ENCODE measurements around the gene IREB2.
"Not testable (repeated sequence)": the region's sequence is repeated elsewhere in the genome, so short reads cannot be mapped to it uniquely, and the experiment has no call there.

Gene IREB2

DNA sequence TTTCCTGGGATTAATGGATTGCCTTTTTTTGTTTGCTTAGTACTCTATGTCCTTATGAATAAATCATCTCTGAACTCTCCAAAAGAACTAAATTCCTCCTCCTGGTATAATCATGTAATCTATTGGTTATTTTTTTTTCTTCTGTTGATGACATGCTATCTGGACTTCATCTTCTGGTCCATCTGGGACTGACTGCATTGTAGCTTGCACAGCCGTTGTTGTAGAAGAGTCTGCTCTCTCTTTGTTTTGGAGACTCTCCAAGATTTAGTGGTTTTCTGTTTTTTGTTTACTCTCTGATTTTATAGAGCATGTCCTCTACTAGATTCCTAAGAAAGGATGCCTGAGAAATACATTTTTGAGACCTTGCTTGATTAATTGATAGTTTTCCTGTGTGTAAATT, 19.1 kb downstream of the IREB2 start:
- in situ Hi-C loops (cut with HindIII; ENCODE audit: low sequenced_read_pairs), result no loop called here

DNA sequence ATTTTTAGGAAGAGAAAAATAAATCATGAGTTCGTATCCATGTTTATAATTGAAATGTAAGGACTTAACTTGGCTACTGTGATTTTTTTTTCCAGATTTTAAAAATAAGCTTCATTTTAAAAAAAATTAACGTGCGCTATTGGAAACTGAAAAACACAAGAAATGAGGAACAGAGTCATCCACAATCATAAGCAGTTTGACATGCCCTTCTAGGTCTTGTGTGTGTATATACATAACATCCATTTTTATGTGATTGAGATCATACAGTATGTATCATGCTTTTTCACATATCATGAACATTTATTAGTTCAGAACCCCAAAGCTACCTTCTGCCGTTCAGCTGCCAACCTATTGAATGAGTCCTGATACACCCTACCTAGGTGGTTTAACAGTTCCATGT, 22.7 kb downstream of the IREB2 start:
- in situ Hi-C loops (cut with HindIII; ENCODE audit: low sequenced_read_pairs), result no loop called here

DNA sequence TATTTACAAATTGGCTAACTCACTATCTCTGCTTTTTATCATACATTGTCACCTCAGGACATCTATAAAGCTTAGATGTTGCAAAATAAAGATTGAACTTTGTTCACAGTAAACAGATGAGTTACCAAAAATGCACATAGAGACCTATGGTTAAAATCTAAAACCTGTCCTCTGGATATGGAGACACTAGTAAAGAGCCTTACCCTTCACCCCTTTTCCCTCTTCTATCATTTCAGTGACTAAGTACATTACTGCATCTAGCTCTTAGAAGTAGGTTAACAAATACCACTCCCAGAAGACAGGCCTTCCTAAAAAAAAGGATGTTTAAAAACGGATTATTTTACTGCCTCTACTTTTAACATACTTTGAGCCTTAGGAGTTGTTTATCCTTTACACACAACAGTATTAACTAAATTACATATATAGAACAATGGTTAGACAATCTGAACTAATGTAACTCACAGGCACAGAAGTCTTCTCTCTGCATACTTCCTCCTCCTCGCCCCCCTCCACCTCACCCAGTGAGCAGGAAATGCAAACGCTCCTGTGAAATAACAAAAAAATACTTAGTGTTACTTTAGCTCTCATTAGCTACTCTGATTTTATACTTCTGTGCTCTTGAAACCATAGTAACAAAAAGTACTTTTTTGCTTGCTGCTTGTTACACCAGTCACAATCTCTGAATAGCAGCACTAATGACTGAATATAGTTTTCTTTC, 23.3 kb downstream of the IREB2 start:
- in situ Hi-C loops (cut with HindIII; ENCODE audit: low sequenced_read_pairs), result no loop called here

DNA sequence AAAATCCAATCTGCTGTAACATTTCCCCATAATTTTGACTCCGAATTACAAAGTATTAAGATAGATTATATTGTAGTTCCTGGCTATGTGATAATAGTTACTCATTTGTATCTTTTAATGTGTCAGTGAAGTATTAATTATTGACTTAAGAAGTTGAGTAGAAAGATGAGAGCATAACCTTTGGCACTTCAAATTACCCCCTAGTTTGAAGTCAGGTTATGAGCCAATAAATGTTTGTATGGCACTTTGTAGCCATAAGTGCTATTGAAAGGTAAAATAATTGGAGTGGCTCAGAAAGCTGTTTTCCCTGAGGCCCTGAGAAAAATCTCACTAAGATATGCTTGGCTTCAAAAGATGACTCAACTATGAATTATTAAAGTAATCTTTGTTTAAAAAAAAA, 31.0 kb downstream of the IREB2 start:
- in situ Hi-C loops (cut with HindIII; ENCODE audit: low sequenced_read_pairs), result no loop called here

DNA sequence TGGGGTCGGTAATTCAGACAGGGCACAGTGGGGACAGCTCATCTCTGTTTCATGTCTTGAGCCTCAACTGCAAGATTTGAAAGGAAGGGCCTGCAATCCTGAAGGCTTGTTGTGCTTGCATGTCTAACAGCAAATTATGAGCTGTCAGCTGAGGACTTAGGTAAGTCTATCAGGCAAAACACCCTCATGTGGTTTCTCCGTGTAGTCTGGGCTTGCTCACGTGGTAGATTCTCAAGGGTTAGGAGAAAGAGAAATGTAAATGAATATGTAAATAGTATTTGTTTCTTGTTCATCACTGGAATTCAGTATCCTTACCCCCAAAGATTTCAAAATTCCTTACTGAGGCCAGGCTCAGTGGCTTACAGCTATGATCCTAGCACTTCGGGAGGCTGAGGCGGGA, 39.3 kb downstream of the IREB2 start:
- in situ Hi-C loops (cut with HindIII; ENCODE audit: low sequenced_read_pairs), result no loop called here

DNA sequence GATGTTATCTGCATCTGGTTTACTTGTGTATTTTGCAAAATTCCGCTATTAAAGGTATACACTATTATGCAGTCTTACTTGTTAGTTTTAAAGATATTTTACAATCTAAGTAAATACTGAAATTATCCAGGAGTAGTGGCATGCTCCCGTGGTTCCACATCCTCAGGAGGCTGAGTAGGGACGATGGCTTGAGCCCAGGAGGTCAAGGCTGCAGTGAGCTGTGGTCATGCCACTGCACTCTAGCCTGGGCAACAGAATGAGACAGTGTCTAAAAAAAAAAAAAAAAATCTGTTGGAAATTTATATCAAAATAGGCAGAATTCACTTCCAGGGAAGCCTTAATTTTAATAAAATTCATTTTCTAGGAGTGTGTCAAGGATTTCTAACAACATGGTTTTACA, 41.6 kb downstream of the IREB2 start:
- in situ Hi-C loops (cut with HindIII; ENCODE audit: low sequenced_read_pairs), result no loop called here

DNA sequence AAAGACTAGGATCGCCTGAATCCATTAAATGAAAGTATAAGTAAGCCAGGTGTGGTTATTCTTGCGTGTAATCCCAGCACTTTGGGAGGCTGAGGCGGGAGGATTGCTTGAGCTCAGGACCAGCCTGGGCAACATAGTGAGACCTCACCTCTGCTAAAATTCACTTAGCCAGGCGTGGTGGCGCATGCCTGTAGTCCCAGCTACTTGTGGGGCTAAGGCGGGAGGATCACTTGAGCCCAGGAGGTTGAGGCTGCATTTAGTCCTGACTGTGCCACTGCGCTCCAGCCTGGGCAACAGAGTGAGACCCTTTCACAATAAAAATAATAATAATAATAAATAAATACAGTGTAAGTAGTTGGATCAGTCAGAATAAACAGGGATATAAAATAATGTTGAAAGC, 43.9 kb downstream of the IREB2 start:
- in situ Hi-C loops (cut with HindIII; ENCODE audit: low sequenced_read_pairs), result no loop called here

DNA sequence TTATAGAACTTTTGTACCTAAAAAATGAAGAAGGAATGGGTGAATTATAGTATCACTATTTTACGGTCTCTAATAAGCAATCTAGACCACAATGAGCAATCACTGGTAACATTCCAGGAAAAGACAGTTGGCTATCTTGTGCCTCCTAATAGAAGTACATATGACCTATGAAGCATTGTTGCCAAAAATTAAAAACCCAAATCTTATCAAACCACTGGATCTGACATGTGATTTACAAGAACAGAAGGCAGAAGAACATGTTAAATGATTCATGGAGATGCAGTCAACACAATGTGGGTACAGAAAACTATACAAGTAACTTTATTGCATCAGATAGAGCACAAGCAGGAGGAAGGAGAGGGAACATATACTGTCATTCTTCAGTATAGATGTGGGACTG, 54.9 kb downstream of the IREB2 start:
- in situ Hi-C loops (cut with HindIII; ENCODE audit: low sequenced_read_pairs), result no loop called here

DNA sequence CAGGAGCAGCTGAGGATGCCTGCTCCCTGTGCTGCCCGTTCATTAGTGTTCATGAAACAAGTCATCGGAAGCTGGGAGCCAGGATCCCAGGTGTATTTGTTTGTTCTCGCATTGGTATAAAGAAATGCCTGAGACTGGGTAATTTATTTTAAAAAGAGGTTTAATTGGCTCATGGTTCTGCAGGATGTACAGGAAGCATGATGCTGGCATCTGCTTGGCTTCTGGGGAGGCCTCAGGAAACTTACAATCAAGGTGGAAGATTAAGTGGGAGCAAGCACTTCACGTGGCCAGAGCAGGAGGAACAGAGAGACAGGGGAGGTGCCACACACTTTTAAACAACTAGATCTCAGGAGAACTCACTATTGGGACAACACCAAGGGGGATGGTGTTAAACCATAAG, 63.8 kb downstream of the IREB2 start:
- in situ Hi-C loops (cut with HindIII; ENCODE audit: low sequenced_read_pairs), result no loop called here

DNA sequence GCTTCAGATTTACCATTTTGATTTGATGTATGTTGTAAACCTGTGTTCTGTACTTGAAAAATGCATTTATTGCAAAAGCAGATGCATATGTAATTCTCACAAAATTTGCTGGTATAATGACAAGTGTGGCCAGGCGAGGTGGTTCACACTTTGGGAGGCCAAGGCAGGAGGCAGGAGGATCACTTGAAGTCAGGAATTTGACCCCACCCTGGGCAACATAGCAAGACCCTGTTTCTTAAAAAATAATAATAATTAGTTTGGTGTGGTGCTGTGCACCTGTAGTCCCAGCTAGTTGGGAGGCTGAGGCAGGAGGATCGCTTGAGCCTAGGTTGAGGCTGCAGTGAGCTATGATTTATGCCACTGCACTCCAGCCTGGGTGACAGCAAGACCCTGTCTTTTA, 64.6 kb downstream of the IREB2 start:
- in situ Hi-C loops (cut with HindIII; ENCODE audit: low sequenced_read_pairs), result no loop called here

DNA sequence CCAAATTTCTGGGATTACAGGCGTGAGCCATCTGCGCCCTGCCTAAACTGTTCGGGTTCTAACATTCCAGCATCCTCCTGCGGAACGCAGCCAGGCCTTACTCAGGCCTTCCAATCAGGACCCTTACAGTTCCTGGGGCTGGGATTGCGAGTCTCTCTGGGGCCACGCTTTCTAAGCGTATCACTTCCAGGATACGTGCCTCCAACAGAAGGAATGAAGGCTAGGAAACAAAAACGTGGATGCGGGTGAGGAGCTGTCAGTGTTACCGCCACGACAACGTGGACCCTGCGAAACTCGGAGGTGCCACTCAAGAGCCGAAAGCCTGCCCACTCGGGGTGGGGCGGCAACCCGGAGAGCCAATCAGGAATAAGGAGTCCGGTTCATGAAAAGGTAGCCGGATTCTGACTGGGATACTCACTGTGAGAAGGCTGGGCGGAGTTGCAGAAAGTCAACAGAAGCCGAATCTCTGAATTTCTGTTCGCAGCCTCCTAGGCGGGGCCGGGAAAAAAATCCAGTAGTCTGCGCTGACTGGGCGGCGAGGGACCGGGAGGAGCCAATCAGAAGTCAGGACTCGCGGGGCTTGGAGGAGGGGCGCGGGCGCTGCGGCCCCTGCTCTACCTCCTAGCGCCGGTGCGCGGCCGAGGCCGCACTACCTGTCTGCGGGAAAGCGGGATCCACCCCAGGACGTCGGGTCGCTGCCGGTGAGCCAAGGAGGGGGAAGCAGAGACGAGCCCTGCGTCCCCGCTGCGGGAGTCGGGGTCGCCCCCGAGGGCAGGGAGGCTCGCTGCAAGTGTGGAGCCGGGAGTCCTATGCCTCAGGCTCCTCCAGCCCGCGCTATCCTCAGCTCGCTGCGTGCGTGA, 69.2 kb downstream of the IREB2 start, which contains the start of gene HYKK:
Gene HYKK, plus strand, starts transcription at position 607 of the 860 bp plus-strand sequence. CDS start 5,512 bp downstream, outside the sequence.
- in situ Hi-C loops (cut with HindIII; ENCODE audit: low sequenced_read_pairs), result no loop called here

DNA sequence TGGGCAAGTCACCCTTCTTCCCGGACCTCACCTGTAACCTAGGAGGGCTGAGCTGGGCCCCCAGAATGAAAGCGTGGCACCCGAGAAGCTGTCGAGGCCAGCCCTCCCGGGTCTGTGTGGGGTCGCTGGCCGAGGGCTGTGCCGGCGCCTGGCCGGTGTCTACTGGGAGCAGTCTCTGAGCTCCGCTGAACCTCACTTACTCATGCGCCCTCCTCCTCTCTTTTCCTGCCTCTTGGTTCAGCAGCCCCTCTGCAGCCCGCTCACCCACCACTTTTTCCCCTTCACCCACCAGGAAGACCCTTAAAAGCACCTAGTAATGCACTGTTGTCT, 69.8 kb downstream of the IREB2 start:
- in situ Hi-C loops (cut with HindIII; ENCODE audit: low sequenced_read_pairs), result no loop called here

DNA sequence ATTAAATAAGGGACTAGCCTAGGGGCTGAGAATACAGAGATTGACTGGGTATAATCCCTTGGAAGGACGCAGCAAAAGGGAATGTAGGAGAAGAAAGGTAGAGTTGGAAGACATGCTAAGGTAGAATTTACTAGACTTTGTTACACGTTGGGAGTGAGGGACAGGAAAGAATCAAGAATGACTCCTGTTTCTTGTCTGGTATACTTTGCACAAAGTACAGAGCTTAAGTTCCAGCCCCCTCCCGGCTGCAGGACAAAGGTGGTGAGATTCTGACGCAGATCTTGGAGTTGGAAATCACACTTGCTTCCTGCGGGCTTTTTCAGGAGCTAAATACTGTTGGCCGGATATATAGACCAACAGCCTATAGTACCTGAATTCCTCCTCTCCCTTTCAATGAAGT, 70.3 kb downstream of the IREB2 start:
- in situ Hi-C loops (cut with HindIII; ENCODE audit: low sequenced_read_pairs), result no loop called here

DNA sequence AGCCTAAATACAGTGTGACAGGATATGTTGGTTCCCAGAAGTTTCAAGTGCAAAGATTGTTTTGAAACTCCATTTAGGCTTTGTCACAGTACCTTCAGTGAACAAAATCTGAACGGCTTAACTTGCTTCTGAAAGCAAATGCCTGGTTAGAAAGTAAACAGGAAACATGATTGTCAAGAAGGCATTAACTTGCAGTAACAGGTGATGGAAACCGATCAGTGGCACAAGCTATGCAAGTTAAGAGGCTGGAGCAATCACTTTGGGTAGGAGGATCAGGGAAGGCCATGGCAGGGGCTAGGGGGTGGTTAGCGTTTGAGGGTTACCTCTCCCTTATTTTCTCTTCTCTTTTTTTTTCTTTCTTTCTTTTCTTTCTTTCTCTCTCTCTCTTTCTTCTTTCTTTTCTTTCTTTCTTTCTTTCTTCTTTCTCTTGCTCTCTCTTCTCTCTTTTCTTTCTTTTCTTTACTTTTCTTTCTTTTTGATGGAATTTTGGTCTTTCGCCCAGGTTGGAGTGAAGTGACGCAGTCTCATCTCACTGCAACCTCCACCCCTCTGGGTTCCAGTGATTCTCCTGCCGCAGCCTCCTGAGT, 71.8 kb downstream of the IREB2 start:
- in situ Hi-C loops (cut with HindIII; ENCODE audit: low sequenced_read_pairs), result no loop called here

DNA sequence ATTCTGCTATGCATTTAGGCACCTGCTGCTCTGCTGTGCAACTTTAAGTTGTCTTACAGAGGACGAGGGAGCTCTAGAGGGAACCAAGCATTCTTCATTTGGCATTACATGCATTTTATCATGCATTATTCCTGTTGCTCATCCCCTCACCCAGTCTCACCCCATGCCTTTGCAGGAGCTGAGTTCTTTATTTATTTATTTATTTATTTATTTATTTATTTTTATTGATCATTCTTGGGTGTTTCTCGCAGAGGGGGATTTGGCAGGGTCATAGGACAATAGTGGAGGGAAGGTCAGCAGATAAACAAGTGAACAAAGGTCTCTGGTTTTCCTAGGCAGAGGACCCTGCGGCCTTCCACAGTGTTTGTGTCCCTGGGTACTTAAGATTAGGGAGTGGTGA, 82.0 kb downstream of the IREB2 start:
- in situ Hi-C loops (cut with HindIII; ENCODE audit: low sequenced_read_pairs), result not testable (repeated sequence)

DNA sequence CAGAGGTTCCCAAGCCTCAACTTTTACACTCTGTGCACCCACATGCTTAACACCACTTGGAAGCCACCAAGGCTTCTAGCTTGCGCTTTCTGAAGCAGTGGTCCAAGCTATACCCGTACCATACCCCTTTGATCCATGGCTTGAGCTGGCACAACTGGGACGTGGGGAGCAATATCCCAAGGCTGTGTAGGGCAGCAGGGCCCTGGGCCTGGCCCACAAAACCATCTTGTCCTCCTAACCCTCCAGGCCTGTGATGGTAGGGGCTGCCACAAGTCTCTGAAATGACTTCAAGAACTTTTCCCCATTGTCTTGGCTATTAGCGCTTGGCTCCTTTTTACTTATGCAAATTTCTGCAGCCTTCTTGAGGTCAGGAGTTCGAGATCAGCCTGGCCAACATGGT, 86.2 kb downstream of the IREB2 start:
- in situ Hi-C loops (cut with HindIII; ENCODE audit: low sequenced_read_pairs), result no loop called here

DNA sequence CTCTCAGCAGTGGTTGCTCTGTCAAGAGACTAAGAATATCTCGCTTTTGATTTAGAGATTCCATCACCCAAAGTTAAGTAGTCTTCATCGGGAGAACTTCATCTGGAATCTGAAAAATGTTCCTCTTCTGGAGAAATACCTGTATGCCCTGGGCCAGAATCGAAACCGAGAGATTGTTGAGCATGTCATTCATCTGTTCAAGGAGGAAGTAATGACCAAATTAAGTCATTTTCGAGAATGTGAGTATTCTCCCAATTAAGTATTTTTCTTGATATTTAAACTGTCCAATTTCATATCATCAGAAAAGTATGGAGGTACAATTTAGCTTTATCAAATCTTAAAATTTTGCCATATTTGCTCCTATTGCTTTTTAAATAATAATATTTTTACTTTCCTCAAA, 89.3 kb downstream of the IREB2 start:
- in situ Hi-C loops (cut with HindIII; ENCODE audit: low sequenced_read_pairs), result no loop called here

DNA sequence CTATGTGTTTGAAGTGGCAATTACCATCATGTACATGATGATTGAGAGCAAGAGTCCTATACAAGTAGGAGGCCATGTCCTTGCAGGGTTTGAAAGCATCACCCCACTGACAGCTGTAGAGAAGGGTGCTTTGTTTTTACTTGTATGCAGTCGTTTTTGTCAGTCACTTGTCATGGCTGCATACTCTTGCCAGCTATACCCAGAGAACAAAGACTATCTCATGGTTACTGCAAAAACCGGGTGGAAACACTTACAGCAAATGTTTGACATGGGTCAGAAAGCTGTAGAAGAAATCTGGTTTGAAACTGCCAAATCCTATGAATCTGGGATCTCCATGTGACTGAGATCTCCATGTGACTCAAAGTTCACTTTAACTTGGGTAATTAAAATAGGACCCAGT, 95.3 kb downstream of the IREB2 start:
- in situ Hi-C loops (cut with HindIII; ENCODE audit: low sequenced_read_pairs), result no loop called here

DNA sequence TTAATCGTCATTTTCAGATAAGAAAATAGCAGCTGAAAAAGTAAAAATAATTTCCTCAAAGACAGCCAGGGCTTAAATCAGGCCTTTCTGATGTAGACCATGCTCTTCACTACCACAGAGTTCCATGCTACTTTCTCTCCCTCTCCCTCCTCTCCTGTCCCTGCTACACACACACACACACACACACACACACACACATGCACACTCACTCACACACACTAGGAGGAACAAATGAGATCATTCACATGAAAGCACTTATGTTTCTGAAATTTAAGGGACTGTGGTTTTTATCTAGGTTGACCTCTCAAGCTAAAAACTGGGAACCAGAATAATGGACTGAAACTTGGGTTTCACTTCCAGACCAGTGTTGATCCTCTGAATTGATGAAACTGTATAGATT, 98.1 kb downstream of the IREB2 start:
- in situ Hi-C loops (cut with HindIII; ENCODE audit: low sequenced_read_pairs), result no loop called here

DNA sequence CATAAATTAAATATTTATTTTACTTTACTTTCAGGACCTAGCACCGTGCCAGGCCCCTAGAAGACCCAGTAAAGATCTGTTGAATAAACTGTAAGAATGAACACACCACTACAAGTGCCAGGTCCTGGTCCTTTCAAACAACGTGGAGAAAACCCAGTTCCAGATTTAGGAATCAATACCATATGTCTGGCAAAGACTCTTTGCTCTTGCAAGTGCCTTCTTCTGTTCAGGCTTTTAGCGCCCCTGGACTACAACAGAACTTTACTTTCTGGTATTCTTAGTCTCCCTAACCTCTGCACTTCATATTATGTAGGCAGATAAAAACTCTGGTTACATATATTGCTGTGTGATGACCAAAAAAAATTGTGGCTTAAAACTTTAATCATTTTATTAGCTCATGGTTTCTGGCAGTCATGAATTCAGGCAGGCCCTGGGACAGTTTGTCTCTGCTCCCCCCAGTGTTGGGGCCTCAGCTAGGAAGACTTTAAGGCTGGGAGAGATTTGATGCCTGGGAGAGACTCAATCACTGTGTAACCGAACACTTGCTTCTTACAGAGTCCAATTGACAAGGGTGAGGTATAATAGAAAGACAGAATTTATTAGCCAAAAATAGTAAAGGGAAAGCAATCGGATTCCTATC, 99.4 kb downstream of the IREB2 start:
- in situ Hi-C loops (cut with HindIII; ENCODE audit: low sequenced_read_pairs), result no loop called here

DNA sequence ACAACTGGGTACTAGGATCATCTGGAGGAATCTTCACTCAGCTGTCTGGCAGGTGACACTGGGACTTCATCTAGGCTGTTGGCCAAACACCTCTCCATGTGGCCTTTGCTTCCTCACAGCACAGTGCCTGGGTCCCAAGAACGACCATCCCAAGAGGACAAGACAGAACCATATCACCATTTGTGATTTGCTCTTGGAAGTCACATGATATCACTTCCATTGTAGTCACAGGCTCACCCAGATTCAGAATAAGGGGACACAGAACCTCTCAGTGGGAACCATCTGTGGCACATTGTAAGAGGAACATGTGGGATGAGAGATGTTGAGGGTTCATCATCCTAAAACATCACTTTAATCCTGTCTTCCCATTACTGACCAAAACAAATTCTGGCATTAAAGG, 100.3 kb downstream of the IREB2 start:
- in situ Hi-C loops (cut with HindIII; ENCODE audit: low sequenced_read_pairs), result no loop called here
